Keratinocyte (primary cell): ENCODE measurements around the gene S100A5. TPM values are rescaled to one million over a fixed set of nuclear protein-coding genes. Genes with fewer than 3 reads are reported as not detected.

Experiments
- DNase-seq: peaks from one replicate; pipeline ENCODE4 v3.0.0-alpha.2; 2011; ENCODE audit warnings: low read depth, missing footprints, low spot score
- FAIRE-seq: peaks from 2 replicates; lab custom pipeline; 2011; peaks lifted over from hg19 to GRCh38; lab: Jason Lieb, UNC
- H2AFZ ChIP-seq: 2 replicates; pipeline ENCODE4 v1.6.0; 2012; ENCODE audit warnings: low read length, control low read depth, inconsistent platforms; ENCODE audit not compliant: control insufficient read depth
- H3K27ac ChIP-seq: 2 replicates; pipeline ENCODE4 v1.5.1; 2011; ENCODE audit warnings: low read length; ENCODE audit not compliant: control insufficient read depth, insufficient read depth
- H3K27me3 ChIP-seq: 3 replicates; pipeline ENCODE4 v1.6.0; 2011; ENCODE audit warnings: low read length; ENCODE audit not compliant: control insufficient read depth, insufficient read depth; ENCODE audit errors: extremely low read depth
- H3K36me3 ChIP-seq, 2 experiments: 2 replicates in 1 of 2; 3 replicates in 1 of 2; pipeline ENCODE4 v1.5.1; 2011; ENCODE audit warnings: low read length in 2 of 2, mild to moderate bottlenecking in 1 of 2; ENCODE audit not compliant: control insufficient read depth in 2 of 2, insufficient read depth in 2 of 2; ENCODE audit errors: extremely low read depth in 1 of 2
- H3K4me1 ChIP-seq: 3 replicates; pipeline ENCODE4 v1.5.1; 2011; ENCODE audit warnings: low read length; ENCODE audit not compliant: control insufficient read depth, insufficient read depth; ENCODE audit errors: extremely low read depth
- H3K4me2 ChIP-seq: 3 replicates; pipeline ENCODE4 v1.6.0; 2011; ENCODE audit warnings: low read depth, low read length; ENCODE audit not compliant: control insufficient read depth, insufficient read depth; ENCODE audit errors: extremely low read depth
- H3K4me3 ChIP-seq, 3 experiments: fragments of 200-600 bp in 1 of 3; sonication (generic) in 1 of 3; 2 replicates in 2 of 3; 3 replicates in 1 of 3; pipeline ENCODE4 v1.5.1; 2011 to 2016; ENCODE audit warnings: low read length in 3 of 3, mild to moderate bottlenecking in 3 of 3, control low read depth in 2 of 3, inconsistent platforms in 1 of 3, low read depth in 1 of 3, mixed read lengths in 1 of 3, mixed run types in 1 of 3, moderate library complexity in 1 of 3; ENCODE audit not compliant: control insufficient read depth in 2 of 3, insufficient read depth in 2 of 3; ENCODE audit errors: extremely low read depth in 1 of 3
- H3K79me2 ChIP-seq: 2 replicates; pipeline ENCODE4 v1.6.0; 2012; ENCODE audit warnings: low read length; ENCODE audit not compliant: control insufficient read depth, insufficient read depth
- H3K9ac ChIP-seq: 3 replicates; pipeline ENCODE4 v1.6.0; 2011; ENCODE audit warnings: low read length; ENCODE audit not compliant: control insufficient read depth, insufficient read depth; ENCODE audit errors: extremely low read depth
- H3K9me1 ChIP-seq: 3 replicates; pipeline ENCODE4 v1.6.0; 2011; ENCODE audit warnings: low read length; ENCODE audit not compliant: control insufficient read depth, insufficient read depth; ENCODE audit errors: extremely low read depth
- H3K9me3 ChIP-seq: 2 replicates; pipeline ENCODE4 v1.5.1; 2012; ENCODE audit warnings: low read depth, low read length; ENCODE audit not compliant: control insufficient read depth
- H4K20me1 ChIP-seq: 3 replicates; pipeline ENCODE4 v1.6.0; 2011; ENCODE audit warnings: low read length; ENCODE audit not compliant: control insufficient read depth, insufficient read depth; ENCODE audit errors: extremely low read depth
- EZH2 ChIP-seq: IDR thresholded peaks from one replicate; pipeline ENCODE4 v1.6.1; 2012; ENCODE audit warnings: inconsistent platforms, mild to moderate bottlenecking, low read length, moderate library complexity
- dilution Hi-C: fragments of 300-500 bp; cut with MboI; formaldehyde crosslinking; loops from one replicate; pipeline ENCODE4 v1.7.0; 2020; ENCODE audit warnings: low sequenced_read_pairs; ENCODE audit not compliant: extremely low pct_ligation_motif_present
- polyA plus RNA-seq, 5 experiments: library from polyadenylated mRNA; depleted of rRNA in 3 of 5; stranded (reverse) in 3 of 5; stranded (forward) in 1 of 5; unstranded in 1 of 5; fragments of >200 nt; gene quantifications; 1 replicate in 1 of 5; 2 replicates in 3 of 5; 3 replicates in 1 of 5; pipeline versions ENCODE4 v1.2.1 to v1.2.3, GENCODE V29; 2011 to 2012; ENCODE audit warnings: missing spikeins in 2 of 5, low read depth in 1 of 5, low replicate concordance in 1 of 5
- TF ChIP-seq, protein P1 (sequence below), 3 experiments: IDR thresholded peaks in 1 of 3; conservative IDR thresholded peaks in 1 of 3; optimal IDR thresholded peaks in 1 of 3; 2 replicates in 2 of 3; 3 replicates in 1 of 3; pipeline versions ENCODE3 to v1.5.1; 2011; ENCODE audit warnings: low read length in 3 of 3, mild to moderate bottlenecking in 3 of 3, moderate library complexity in 2 of 3, control low read depth in 1 of 3, inconsistent platforms in 1 of 3; ENCODE audit not compliant: insufficient read depth in 2 of 3; ENCODE audit errors: extremely low read depth in 1 of 3

The S100A5 gene
- polyA plus RNA-seq, 1 donor (not counting 4 experiments of a cell fraction or from before 2014, with no cell fraction given): 0.20 TPM

DNA sequence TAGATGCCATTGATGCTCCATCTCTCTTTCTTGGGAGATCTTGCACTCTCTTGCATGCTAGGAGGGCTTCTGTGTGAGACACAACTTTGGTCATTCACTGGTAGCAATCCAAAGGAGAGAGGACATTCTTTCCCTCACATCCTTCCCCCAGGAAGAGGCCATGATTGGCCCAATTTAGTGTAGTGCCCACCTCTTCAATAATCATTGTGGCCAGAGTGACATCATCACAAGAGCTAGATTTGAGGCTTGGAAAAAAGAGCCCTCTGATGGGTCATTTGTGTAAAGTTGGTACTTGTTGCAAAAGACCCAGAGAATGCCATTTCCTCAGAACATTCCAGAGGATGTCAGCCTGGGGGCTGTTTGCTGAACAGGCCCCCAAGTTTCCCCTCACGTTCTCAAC is 35.2 kb downstream of the S100A5 start:
- Histone ChIP-seq H3K4me1 (peaks cover 23% of the 10 kb centered on the region), H4K20me1 (no peaks in the 10 kb centered on the region), H3K27ac (no peak overlapping the region), H3K4me3 (no peak overlapping the region), H3K4me2 (no peak overlapping the region), H3K9me1 (no peaks in the 10 kb centered on the region), H3K9me3 (no peaks in the 10 kb centered on the region), H3K9ac (no peak overlapping the region), H3K79me2 (no peaks in the 10 kb centered on the region), H3K27me3 (no peaks in the 10 kb centered on the region), H3K36me3 (no peaks in the 10 kb centered on the region), H2AFZ (no peak overlapping the region)
- no peak for FAIRE-seq
- dilution Hi-C loops: loop anchor here (10.0 kb wide), 1 partner anchor 151 kb away; the partner anchor contains the start of gene S100A9
- TF ChIP-seq, protein P1, sequence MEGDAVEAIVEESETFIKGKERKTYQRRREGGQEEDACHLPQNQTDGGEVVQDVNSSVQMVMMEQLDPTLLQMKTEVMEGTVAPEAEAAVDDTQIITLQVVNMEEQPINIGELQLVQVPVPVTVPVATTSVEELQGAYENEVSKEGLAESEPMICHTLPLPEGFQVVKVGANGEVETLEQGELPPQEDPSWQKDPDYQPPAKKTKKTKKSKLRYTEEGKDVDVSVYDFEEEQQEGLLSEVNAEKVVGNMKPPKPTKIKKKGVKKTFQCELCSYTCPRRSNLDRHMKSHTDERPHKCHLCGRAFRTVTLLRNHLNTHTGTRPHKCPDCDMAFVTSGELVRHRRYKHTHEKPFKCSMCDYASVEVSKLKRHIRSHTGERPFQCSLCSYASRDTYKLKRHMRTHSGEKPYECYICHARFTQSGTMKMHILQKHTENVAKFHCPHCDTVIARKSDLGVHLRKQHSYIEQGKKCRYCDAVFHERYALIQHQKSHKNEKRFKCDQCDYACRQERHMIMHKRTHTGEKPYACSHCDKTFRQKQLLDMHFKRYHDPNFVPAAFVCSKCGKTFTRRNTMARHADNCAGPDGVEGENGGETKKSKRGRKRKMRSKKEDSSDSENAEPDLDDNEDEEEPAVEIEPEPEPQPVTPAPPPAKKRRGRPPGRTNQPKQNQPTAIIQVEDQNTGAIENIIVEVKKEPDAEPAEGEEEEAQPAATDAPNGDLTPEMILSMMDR (optimal IDR thresholded peaks at IDR 0.05 in 1 of 3, IDR thresholded peaks at IDR 0.05 in 1 of 3, conservative IDR thresholded peaks at IDR 0.05 in 1 of 3; ENCODE audit: extremely low read depth in 1 of 3, insufficient read depth in 2 of 3, low read length in 3 of 3): no peak
- no peak for TF ChIP-seq EZH2
- DNase-seq: no peak

DNA sequence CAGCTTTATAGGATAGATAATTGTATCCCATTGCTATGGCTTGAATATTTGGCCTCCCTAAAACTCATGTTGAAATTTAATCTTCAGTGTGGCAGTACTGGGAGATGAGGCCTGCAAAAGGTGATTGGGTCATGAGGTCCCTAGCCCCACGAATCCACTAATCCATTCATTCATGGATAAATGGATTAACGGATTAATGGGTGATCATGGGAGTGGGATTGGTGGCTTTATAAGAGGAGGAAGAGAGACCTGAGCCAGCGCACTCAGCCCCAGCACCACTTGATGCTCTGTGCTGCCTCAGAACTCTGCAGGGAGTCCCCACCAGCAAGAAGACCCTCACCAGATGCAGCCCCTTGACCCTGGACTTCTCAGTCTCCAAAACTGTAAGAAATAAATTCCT is 37.0 kb downstream of the S100A5 start:
- peaks cover 23% of the 10 kb centered on the region for H3K4me1 ChIP-seq
- TF ChIP-seq EZH2: no peak
- TF ChIP-seq, protein P1 (optimal IDR thresholded peaks at IDR 0.05 in 1 of 3, IDR thresholded peaks at IDR 0.05 in 1 of 3, conservative IDR thresholded peaks at IDR 0.05 in 1 of 3; ENCODE audit: extremely low read depth in 1 of 3, insufficient read depth in 2 of 3, low read length in 3 of 3): no peak
- dilution Hi-C loops: loop anchor here (10.0 kb wide), 1 partner anchor 149 kb away; the partner anchor contains the start of gene S100A9
- FAIRE-seq (no peak), DNase-seq (no peak)
- H3K9me1 ChIP-seq: no peaks in the 10 kb centered on the region
- no peak overlapping the region for H3K9ac ChIP-seq
- H3K4me3 ChIP-seq: no peak overlapping the region
- no peak overlapping the region for H2AFZ ChIP-seq
- H3K4me2 ChIP-seq: no peak overlapping the region
- no peaks in the 10 kb centered on the region for H3K27me3 ChIP-seq
- H3K9me3 ChIP-seq: no peaks in the 10 kb centered on the region
- H3K27ac ChIP-seq: no peak overlapping the region
- no peaks in the 10 kb centered on the region for H4K20me1 ChIP-seq
- H3K36me3 ChIP-seq: no peaks in the 10 kb centered on the region
- no peaks in the 10 kb centered on the region for H3K79me2 ChIP-seq
